ENCODE results near the gene GOPC.

GOPC gene

GRCh38 chr6:117555262-117555849 is 47.0 kb downstream of the GOPC start (continued):
- TF ChIP-seq CREB5 (CRISPR knock-in tag; IDR thresholded peaks at IDR 0.05; ENCODE audit: low read depth) = no peak
- TF ChIP-seq ZFP30 (CRISPR knock-in tag; IDR thresholded peaks at IDR 0.05) = no peak
- TF ChIP-seq ZNF565 (CRISPR knock-in tag; conservative IDR thresholded peaks at IDR 0.05; ENCODE audit: low read depth) = no peak

- TF ChIP-seq ZNF565 (CRISPR knock-in tag; conservative IDR thresholded peaks at IDR 0.05; ENCODE audit: low read depth) (no peak), POU6F1 (CRISPR knock-in tag; IDR thresholded peaks at IDR 0.05; ENCODE audit: borderline replicate concordance, low read depth) (no peak)
These were observed 49.2 kb downstream of the GOPC start for GRCh38 chr6:117553142-117553541.

GRCh38 chr6:117552618-117553017 is 49.7 kb downstream of the GOPC start:
- ATAC-seq = no peak
- TF ChIP-seq ZNF70 (CRISPR knock-in tag; IDR thresholded peaks at IDR 0.05) = no peak
- TF ChIP-seq ESRRG (CRISPR knock-in tag; IDR thresholded peaks at IDR 0.05) = no peak
- no peak for TF ChIP-seq CREB5 (CRISPR knock-in tag; IDR thresholded peaks at IDR 0.05; ENCODE audit: low read depth)
- no peak for TF ChIP-seq ZFP30 (CRISPR knock-in tag; IDR thresholded peaks at IDR 0.05)
- TF ChIP-seq ARNTL (CRISPR knock-in tag; IDR thresholded peaks at IDR 0.05; ENCODE audit: borderline replicate concordance, low read depth) = no peak
- TF ChIP-seq TCF4 (CRISPR knock-in tag; IDR thresholded peaks at IDR 0.05; ENCODE audit: borderline replicate concordance) = no peak
- no peak for TF ChIP-seq CSDC2 (CRISPR knock-in tag; IDR thresholded peaks at IDR 0.05)
- no peak for TF ChIP-seq PPARA (CRISPR knock-in tag; IDR thresholded peaks at IDR 0.05; ENCODE audit: borderline replicate concordance)
- no peak for TF ChIP-seq PATZ1 (CRISPR knock-in tag; IDR thresholded peaks at IDR 0.05; ENCODE audit: borderline replicate concordance)
- TF ChIP-seq ZC3H10 (CRISPR knock-in tag; IDR thresholded peaks at IDR 0.05) = no peak
- TF ChIP-seq SNAI2 (CRISPR knock-in tag; IDR thresholded peaks at IDR 0.05) = no peak
- no peak for TF ChIP-seq POU6F1 (CRISPR knock-in tag; IDR thresholded peaks at IDR 0.05; ENCODE audit: borderline replicate concordance, low read depth)
- no peak for TF ChIP-seq ZNF8 (CRISPR knock-in tag; IDR thresholded peaks at IDR 0.05)

More at GRCh38 chr6:117553142-117553541, 49.2 kb downstream of the GOPC start:
- no peak for ATAC-seq

GRCh38 chr6:117550618-117551242 is 51.6 kb downstream of the GOPC start:
- TF ChIP-seq PATZ1 (CRISPR knock-in tag; IDR thresholded peaks at IDR 0.05; ENCODE audit: borderline replicate concordance) (no peak), ARNTL (CRISPR knock-in tag; IDR thresholded peaks at IDR 0.05; ENCODE audit: borderline replicate concordance, low read depth) (no peak), TCF4 (CRISPR knock-in tag; IDR thresholded peaks at IDR 0.05; ENCODE audit: borderline replicate concordance) (no peak), PPARA (CRISPR knock-in tag; IDR thresholded peaks at IDR 0.05; ENCODE audit: borderline replicate concordance) (no peak), OSR1 (CRISPR knock-in tag; IDR thresholded peaks at IDR 0.05) (no peak), TSHZ2 (CRISPR knock-in tag; IDR thresholded peaks at IDR 0.05) (no peak), BACH2 (CRISPR knock-in tag; IDR thresholded peaks at IDR 0.05; ENCODE audit: borderline replicate concordance) (no peak), POU6F1 (CRISPR knock-in tag; IDR thresholded peaks at IDR 0.05; ENCODE audit: borderline replicate concordance, low read depth) (no peak)
- no peak for ATAC-seq
